ENCODE data around the gene LMO1. TPM values are rescaled to one million over a fixed set of nuclear protein-coding genes. Genes with fewer than 3 reads are reported as not detected.

LMO1 gene
- total RNA-seq, 2 experiments from 2014 or later = not detected

GRCh38 chr11:8297781-8298440 is 34.2 kb upstream of the LMO1 start:
- no peak for TF ChIP-seq CTCF (IDR thresholded peaks at IDR 0.05)
- H3K36me3 ChIP-seq (ENCODE audit: insufficient read depth, low read length) = no peaks in the 10 kb centered on the region
- no peak overlapping the region for H3K27ac ChIP-seq (ENCODE audit: low read depth in 1 of 2, low read length in 2 of 2)
- no peak overlapping the region for H3K4me3 ChIP-seq (ENCODE audit: low read length)
- DNase-seq = no peak
- H3K27ac Mint-ChIP-seq = no peak overlapping the region
- POLR2A ChIA-PET = no interaction called here
- intact Hi-C loops (cut with DNase I, micrococcal nuclease) = no loop called here
- no peak for ATAC-seq (ENCODE audit: poor library complexity)
- no peaks in the 10 kb centered on the region for H3K4me1 Mint-ChIP-seq (ENCODE audit: low read depth)
- H3K4me1 ChIP-seq (ENCODE audit: insufficient read depth, low read length) = no peaks in the 10 kb centered on the region
- H3K27me3 ChIP-seq (ENCODE audit: control insufficient read depth in 1 of 2, insufficient read depth in 2 of 2, low read length in 2 of 2) = peaks cover 0 to 5% of the 10 kb centered on the region in 2 experiments
- peaks cover 0 to 4% of the 10 kb centered on the region in 2 experiments for H3K9me3 ChIP-seq (ENCODE audit: control insufficient read depth in 1 of 2, insufficient read depth in 1 of 2, low read length in 2 of 2)
- H3K4me3 Mint-ChIP-seq = no peak overlapping the region
- CTCF ChIA-PET = no interaction called here
- peaks cover 5% of the 10 kb centered on the region for H3K9me3 Mint-ChIP-seq
- H3K27me3 Mint-ChIP-seq = peaks cover 27% of the 10 kb centered on the region
- H3K36me3 Mint-ChIP-seq (ENCODE audit: low read depth) = no peaks in the 10 kb centered on the region

- no peak overlapping the region for H3K4me3 ChIP-seq (ENCODE audit: low read length)
- no peaks in the 10 kb centered on the region for H3K4me1 ChIP-seq (ENCODE audit: insufficient read depth, low read length)
- POLR2A ChIA-PET = no interaction called here
- TF ChIP-seq CTCF (IDR thresholded peaks at IDR 0.05) = no peak
- H3K27ac ChIP-seq (ENCODE audit: low read depth in 1 of 2, low read length in 2 of 2) = no peak overlapping the region
- Mint-ChIP-seq H3K4me3 (no peak overlapping the region), H3K36me3 (ENCODE audit: low read depth) (no peaks in the 10 kb centered on the region), H3K27me3 (peaks cover 22% of the 10 kb centered on the region), H3K27ac (no peak overlapping the region), H3K9me3 (no peaks in the 10 kb centered on the region), H3K4me1 (ENCODE audit: low read depth) (no peaks in the 10 kb centered on the region)
- DNase-seq (no peak), ATAC-seq (ENCODE audit: poor library complexity) (no peak)
- intact Hi-C loops (cut with DNase I, micrococcal nuclease) = no loop called here
- no peaks in the 10 kb centered on the region for H3K36me3 ChIP-seq (ENCODE audit: insufficient read depth, low read length)
- CTCF ChIA-PET = no interaction called here
- peaks cover 0 to 4% of the 10 kb centered on the region in 2 experiments for H3K9me3 ChIP-seq (ENCODE audit: control insufficient read depth in 1 of 2, insufficient read depth in 1 of 2, low read length in 2 of 2)
- peaks cover 0 to 5% of the 10 kb centered on the region in 2 experiments for H3K27me3 ChIP-seq (ENCODE audit: control insufficient read depth in 1 of 2, insufficient read depth in 2 of 2, low read length in 2 of 2)
Observed at GRCh38 chr11:8296872-8297271, 33.2 kb upstream of the LMO1 start.

GRCh38 chr11:8296038-8296649 is 32.5 kb upstream of the LMO1 start:
- no peak overlapping the region for H3K4me3 ChIP-seq (ENCODE audit: low read length)
- peaks cover 0 to 4% of the 10 kb centered on the region in 2 experiments for H3K27me3 ChIP-seq (ENCODE audit: control insufficient read depth in 1 of 2, insufficient read depth in 2 of 2, low read length in 2 of 2)
- H3K9me3 Mint-ChIP-seq = no peaks in the 10 kb centered on the region
- ChIA-PET CTCF (no interaction called here), POLR2A (no interaction called here)
- peaks cover 17% of the 10 kb centered on the region for H3K27me3 Mint-ChIP-seq
- H3K4me3 Mint-ChIP-seq = no peak overlapping the region
- H3K4me1 Mint-ChIP-seq (ENCODE audit: low read depth) = no peaks in the 10 kb centered on the region
- intact Hi-C loops (cut with DNase I, micrococcal nuclease) = no loop called here
- ATAC-seq (ENCODE audit: poor library complexity) (no peak), DNase-seq (no peak)
- no peak for TF ChIP-seq CTCF (IDR thresholded peaks at IDR 0.05)
- no peaks in the 10 kb centered on the region for H3K4me1 ChIP-seq (ENCODE audit: insufficient read depth, low read length)
- H3K36me3 ChIP-seq (ENCODE audit: insufficient read depth, low read length) = no peaks in the 10 kb centered on the region
- no peak overlapping the region for H3K27ac Mint-ChIP-seq
- no peaks in the 10 kb centered on the region for H3K36me3 Mint-ChIP-seq (ENCODE audit: low read depth)
- peaks cover 0 to 3% of the 10 kb centered on the region in 2 experiments for H3K9me3 ChIP-seq (ENCODE audit: control insufficient read depth in 1 of 2, insufficient read depth in 1 of 2, low read length in 2 of 2)
- no peak overlapping the region for H3K27ac ChIP-seq (ENCODE audit: low read depth in 1 of 2, low read length in 2 of 2)
